Measurements from ENCODE around the gene MRPL20.

The MRPL20 gene

DNA sequence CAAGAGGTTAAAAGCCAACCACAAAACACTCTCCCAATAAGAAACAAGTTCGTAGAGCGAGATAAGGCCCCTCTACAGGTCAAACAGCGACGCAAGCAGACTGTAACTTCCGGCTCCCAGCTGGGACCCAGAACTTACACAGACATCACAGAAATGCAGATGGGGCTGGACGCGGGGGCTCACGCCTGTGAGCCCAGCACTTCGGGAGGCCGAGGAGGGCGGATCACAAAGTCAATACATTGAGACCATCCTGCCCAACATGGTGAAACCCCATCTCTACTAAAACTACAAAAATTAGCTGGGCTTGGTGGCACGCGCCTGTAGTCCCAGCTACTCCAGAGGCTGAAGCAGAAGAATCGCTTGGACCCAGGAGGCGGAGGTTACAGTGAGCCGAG lies 19.0 kb downstream of the MRPL20 start:
- TF ChIP-seq, protein P1, sequence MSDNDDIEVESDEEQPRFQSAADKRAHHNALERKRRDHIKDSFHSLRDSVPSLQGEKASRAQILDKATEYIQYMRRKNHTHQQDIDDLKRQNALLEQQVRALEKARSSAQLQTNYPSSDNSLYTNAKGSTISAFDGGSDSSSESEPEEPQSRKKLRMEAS (IDR thresholded peaks at IDR 0.05) = no peak
- TF ChIP-seq NFIC (IDR thresholded peaks at IDR 0.05) = no peak

DNA sequence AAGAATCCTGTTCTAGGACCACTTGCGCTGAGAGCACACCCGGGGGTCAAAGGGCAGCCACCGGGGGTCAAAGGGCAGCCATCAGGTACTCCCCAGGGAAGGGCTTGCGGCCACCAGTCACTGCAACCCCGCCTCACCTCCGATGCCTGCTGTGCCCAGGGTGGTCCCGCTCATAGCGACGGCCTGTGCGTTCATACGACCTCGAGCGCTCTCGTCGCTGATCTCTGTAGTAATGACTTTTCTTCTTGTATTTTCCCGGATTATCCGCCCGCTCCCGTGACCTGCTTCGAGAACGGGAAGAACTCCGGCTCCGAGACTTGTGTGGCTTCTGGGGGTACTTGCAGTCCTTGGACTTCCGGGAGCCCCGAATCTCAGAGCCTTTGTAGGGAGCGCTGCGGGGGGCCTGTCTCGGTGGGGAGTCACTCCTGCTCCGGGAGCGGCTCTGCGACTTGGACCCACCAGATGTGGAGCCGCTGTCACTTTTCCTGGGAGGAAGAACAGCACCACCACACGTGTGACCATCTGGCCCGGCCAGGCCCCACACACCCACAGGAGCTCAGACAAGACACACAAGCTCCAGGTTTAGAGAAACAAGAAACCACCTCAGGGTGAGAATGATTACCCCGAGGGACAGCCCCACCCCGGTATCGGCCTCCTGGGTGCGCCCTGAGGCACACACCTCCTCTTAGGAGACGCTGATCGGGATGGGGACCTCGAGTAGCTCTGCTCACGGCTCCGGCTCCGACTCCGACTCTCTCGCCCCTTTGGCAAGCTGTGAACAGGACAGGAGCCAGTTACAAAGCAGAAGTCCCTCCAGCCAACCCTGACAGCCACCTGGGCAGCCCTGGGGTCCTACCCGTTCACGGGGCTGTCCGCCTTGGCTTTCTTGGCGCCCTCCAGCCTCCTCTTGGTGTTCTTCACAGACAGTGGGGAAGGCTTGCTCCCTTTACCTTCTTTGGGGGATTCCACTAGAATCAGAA lies 19.7 kb downstream of the MRPL20 start:
- TF ChIP-seq, protein P2, sequence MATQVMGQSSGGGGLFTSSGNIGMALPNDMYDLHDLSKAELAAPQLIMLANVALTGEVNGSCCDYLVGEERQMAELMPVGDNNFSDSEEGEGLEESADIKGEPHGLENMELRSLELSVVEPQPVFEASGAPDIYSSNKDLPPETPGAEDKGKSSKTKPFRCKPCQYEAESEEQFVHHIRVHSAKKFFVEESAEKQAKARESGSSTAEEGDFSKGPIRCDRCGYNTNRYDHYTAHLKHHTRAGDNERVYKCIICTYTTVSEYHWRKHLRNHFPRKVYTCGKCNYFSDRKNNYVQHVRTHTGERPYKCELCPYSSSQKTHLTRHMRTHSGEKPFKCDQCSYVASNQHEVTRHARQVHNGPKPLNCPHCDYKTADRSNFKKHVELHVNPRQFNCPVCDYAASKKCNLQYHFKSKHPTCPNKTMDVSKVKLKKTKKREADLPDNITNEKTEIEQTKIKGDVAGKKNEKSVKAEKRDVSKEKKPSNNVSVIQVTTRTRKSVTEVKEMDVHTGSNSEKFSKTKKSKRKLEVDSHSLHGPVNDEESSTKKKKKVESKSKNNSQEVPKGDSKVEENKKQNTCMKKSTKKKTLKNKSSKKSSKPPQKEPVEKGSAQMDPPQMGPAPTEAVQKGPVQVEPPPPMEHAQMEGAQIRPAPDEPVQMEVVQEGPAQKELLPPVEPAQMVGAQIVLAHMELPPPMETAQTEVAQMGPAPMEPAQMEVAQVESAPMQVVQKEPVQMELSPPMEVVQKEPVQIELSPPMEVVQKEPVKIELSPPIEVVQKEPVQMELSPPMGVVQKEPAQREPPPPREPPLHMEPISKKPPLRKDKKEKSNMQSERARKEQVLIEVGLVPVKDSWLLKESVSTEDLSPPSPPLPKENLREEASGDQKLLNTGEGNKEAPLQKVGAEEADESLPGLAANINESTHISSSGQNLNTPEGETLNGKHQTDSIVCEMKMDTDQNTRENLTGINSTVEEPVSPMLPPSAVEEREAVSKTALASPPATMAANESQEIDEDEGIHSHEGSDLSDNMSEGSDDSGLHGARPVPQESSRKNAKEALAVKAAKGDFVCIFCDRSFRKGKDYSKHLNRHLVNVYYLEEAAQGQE (IDR thresholded peaks at IDR 0.05; ENCODE audit: low read depth) = no peak
- no peak for TF ChIP-seq ZBTB7A (IDR thresholded peaks at IDR 0.05; ENCODE audit: low read depth)
- no peak for TF ChIP-seq RAD21 (IDR thresholded peaks at IDR 0.05; ENCODE audit: low read depth)

DNA sequence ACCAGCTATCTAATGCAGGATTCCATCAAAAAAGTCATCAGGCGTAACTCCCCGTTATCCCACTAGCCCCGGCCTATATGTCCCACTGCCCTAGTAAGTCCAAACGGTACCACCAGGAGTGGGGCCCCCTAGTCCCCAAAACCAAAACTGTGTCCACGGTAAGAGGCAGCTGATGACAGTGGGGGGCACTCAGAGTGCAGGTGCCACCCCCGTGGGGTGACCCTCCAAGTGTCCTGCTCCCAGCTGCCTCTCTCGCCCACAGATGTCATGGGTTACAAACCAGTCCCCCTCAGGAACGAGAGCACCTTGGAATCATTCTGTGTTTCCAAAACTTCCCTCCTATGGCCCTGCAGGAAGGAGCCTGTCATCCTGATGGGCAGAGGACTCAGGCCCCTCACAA lies 21.2 kb downstream of the MRPL20 start:
- TF ChIP-seq, protein P3, sequence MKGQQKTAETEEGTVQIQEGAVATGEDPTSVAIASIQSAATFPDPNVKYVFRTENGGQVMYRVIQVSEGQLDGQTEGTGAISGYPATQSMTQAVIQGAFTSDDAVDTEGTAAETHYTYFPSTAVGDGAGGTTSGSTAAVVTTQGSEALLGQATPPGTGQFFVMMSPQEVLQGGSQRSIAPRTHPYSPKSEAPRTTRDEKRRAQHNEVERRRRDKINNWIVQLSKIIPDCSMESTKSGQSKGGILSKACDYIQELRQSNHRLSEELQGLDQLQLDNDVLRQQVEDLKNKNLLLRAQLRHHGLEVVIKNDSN (IDR thresholded peaks at IDR 0.05) = no peak

DNA sequence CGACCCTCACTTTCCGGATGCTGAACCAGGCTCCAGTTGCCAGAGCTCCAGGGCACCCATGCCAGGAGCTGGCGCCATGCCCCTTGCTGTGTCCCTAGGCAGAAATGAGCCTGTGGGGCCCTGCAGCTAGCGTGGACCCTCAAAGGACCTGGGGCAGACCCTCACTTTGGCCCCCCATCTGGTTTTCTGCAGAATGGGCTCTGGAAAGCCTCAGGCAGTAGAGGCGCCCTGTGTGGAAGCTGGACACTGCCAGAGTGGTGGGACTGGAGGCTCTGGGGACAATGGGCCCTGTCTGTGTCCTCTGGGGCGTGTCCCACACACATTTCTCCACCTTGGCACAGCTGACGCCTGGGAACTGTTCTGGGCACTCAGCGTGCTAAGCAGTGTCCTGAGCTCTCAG lies 25.8 kb downstream of the MRPL20 start:
- TF ChIP-seq, protein P3 (IDR thresholded peaks at IDR 0.05) = no peak
- no peak for TF ChIP-seq FOXM1 (IDR thresholded peaks at IDR 0.05; ENCODE audit: borderline replicate concordance, low read depth)
- no peak for TF ChIP-seq ZBTB7A (IDR thresholded peaks at IDR 0.05; ENCODE audit: low read depth)
- TF ChIP-seq RAD21 (IDR thresholded peaks at IDR 0.05; ENCODE audit: low read depth) = no peak
- TF ChIP-seq, protein P2 (IDR thresholded peaks at IDR 0.05; ENCODE audit: low read depth) = no peak
- TF ChIP-seq, protein P1 (IDR thresholded peaks at IDR 0.05) = no peak
- no peak for TF ChIP-seq TAF1 (IDR thresholded peaks at IDR 0.05; ENCODE audit: low read depth)
- no peak for TF ChIP-seq YY1 (IDR thresholded peaks at IDR 0.05; ENCODE audit: low read depth)
- TF ChIP-seq TEAD4 (IDR thresholded peaks at IDR 0.05) = no peak
- no peak for TF ChIP-seq EGR1 (IDR thresholded peaks at IDR 0.05)
- no peak for TF ChIP-seq EP300 (IDR thresholded peaks at IDR 0.05; ENCODE audit: borderline replicate concordance)
- no peak for TF ChIP-seq TCF12 (IDR thresholded peaks at IDR 0.05; ENCODE audit: low read depth)
- TF ChIP-seq CEBPB (IDR thresholded peaks at IDR 0.05) = no peak
- no peak for TF ChIP-seq NFIC (IDR thresholded peaks at IDR 0.05)
- TF ChIP-seq CREB1 (IDR thresholded peaks at IDR 0.05; ENCODE audit: low read depth) = no peak

DNA sequence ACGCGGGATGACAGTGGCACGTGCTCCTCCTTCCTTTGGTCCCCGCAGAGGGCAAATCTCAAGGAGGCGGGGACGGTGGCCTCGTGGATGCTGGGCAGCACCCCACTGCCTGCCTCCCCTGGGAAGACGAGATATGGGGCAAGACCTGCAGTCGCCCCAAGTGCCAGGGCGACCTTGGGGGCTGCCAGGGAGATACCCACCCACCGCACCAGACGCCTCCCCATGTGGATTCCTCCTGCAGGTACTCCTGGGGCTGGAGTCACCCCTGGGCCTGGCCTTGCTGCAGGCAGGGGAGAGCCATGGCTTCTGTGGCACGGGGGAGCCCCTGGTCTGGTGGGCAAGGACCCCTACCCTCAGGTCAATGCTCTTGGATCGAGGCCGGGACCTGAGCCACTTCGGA lies 26.2 kb downstream of the MRPL20 start:
- TF ChIP-seq TAF1 (IDR thresholded peaks at IDR 0.05; ENCODE audit: low read depth) (no peak), EGR1 (IDR thresholded peaks at IDR 0.05) (no peak), CEBPB (IDR thresholded peaks at IDR 0.05) (no peak), ZBTB7A (IDR thresholded peaks at IDR 0.05; ENCODE audit: low read depth) (no peak), RAD21 (IDR thresholded peaks at IDR 0.05; ENCODE audit: low read depth) (no peak), NFIC (IDR thresholded peaks at IDR 0.05) (no peak), CREB1 (IDR thresholded peaks at IDR 0.05; ENCODE audit: low read depth) (no peak), FOXM1 (IDR thresholded peaks at IDR 0.05; ENCODE audit: borderline replicate concordance, low read depth) (no peak), EP300 (IDR thresholded peaks at IDR 0.05; ENCODE audit: borderline replicate concordance) (no peak), YY1 (IDR thresholded peaks at IDR 0.05; ENCODE audit: low read depth) (no peak), TEAD4 (IDR thresholded peaks at IDR 0.05) (no peak), TCF12 (IDR thresholded peaks at IDR 0.05; ENCODE audit: low read depth) (no peak)
- TF ChIP-seq, protein P3 (IDR thresholded peaks at IDR 0.05) = no peak
- TF ChIP-seq, protein P2 (IDR thresholded peaks at IDR 0.05; ENCODE audit: low read depth) = no peak
- TF ChIP-seq, protein P1 (IDR thresholded peaks at IDR 0.05) = no peak

Measured in Ishikawa (cell line).